ENCODE measurements around the gene SPATA17.

The SPATA17 gene

DNA sequence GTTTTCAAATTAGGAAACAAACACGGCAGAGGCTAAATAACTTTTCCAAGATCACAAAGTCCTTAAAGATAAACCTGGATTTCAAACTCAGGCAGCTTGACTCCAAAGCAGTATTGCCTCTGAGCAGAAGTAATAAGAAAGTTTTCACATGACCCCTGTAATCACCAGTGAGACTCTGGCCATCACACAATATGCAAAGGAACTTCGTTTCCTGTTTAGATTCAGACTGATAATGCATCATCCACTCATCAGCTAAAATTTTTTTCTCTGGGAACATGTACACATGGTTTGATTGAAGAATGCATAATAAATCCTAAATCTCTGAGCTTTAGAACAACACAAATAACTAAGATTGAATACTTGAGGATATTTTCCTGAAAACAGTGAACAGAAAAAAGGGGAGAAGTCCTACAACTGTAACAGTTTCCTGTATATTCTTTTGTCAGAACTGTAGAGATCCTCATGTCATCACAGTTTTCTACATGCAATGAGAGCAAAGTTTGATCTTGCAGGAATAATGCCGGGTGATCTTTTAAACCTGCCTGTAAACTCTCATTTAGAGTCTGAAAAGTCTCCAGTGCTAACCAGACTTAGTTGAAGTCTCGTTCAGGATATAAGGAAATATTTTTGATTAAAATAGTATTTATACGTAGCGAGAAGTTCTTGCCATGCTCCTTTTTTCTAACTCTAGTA is 225.3 kb downstream of the SPATA17 start:
- no peak for DNase-seq

GRCh38 chr1:217857061-217857460 is 225.9 kb downstream of the SPATA17 start:
- peak in 8 of 14 donors; percentile 1 to 36 (median 4) for DNase-seq

GRCh38 chr1:217861658-217862057 is 230.5 kb downstream of the SPATA17 start:
- no peak for DNase-seq

DNA sequence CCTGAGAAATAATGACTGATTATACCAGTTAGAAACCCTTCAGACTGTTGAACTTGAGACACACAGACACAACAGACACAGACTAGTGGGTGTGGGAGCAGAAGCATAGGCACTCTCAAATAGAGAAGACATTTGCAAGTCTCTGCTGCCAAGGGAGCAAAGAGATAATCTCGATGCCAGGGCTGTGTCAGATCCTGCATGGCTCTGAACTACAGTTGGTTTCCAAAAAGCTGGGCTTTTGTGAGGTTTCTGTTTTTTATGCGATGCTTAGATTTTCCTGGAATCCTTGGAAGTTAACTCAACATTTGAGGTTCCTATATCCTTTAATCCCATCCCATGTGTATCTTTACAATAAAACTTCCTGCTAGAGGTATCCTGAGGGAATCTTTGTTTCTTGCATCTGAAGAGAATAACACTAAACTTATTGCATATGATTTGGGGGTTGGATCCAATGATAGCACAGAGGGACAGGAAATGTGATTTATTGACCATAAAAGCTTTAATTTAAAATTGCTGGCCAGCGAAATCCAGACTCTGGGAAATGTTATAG is 236.4 kb downstream of the SPATA17 start:
- no peak for DNase-seq

DNA sequence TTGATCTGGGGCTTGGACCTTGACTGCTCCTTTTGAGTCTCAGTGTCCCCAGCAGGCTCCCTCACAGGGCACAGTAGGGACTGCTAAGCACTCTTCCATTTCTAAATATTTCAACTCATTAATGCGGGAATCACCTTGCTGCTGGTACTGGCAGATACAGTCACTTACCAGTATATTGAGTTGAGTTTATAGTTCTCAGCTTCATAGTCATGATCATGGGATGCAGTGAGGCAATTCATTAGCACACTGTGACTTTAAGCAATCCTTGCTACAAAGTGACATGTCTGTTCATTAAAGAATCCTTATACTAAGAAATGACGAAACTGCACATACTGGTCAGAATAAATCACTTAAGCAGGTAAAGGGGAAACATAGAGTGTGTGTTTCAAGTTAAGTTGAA is 240.8 kb downstream of the SPATA17 start:
- no peak for DNase-seq

DNA sequence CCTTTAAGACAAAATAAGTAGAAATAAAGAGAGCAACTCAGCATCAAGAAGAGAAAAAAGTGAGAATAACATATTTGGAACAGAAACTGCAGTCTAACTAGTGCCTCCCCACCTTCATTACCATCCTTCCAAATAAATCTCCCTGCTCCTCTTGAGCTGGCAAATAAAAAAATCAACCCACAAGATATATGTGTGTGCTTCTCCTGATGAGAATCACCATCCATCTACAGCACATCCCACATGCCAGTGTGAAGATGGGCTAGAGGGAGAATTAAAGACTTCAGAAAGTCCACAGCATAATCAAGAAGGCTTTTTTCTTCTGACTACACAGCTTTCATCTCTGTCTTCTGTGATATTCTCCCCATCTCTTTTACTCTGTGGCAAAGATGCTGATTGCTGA is 244.1 kb downstream of the SPATA17 start:
- no peak for DNase-seq

DNA sequence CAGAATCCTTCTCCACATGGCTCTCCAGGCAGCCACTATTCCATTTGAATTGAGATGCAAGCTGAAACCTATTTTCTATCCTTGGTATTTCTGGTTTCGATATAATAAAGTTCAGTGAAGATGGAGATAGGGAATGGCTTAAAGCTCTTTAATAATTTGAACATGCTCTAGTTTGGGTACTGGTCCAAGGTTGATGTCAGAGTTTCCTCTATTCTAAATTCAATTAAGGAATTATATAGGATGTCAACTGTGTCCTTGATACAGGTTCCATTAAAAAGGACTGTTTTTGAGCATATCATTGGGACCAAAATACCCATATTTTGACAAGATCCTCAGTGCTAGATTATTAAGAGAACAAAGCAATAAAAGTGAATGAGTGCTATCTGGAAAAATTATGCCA is 245.3 kb downstream of the SPATA17 start:
- no peak for DNase-seq

DNA sequence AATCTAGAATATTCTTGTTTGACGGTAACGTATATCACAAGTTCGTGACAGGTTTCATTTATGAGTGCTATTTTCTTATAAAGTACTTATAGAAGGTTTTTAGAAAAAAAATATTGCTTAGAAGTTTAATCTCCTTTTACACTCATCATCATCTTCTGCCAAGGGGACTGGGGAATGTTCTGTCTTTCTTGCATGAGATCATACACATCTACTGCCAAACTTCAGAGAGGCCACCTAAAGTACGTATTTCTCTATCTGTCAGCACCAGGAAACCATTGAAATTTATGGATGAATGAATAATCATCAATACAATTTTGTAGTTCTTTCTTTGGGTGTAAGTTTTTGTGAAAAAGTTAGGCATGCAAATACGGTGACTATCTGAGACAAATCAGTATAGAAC is 245.8 kb downstream of the SPATA17 start:
- DNase-seq = no peak

DNA sequence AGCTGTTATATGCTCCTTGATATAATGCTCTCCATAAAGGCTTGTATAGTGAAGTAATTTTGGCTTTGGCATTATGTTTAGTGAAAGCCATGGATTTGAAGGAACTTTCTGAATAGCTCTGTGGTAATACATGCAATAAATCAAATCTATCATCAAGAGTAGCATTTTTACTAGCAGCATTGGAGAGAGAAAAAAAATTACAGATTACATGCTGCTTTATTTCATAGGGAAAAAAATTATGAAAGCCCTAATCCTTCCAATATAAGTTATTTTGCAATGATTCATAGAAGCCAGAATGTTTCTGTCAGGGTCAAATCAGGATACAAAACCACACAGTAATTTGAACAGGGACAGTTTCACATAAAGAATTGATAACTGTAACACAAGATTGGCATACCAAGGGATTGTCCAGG is 250.0 kb downstream of the SPATA17 start:
- no peak for DNase-seq

DNA sequence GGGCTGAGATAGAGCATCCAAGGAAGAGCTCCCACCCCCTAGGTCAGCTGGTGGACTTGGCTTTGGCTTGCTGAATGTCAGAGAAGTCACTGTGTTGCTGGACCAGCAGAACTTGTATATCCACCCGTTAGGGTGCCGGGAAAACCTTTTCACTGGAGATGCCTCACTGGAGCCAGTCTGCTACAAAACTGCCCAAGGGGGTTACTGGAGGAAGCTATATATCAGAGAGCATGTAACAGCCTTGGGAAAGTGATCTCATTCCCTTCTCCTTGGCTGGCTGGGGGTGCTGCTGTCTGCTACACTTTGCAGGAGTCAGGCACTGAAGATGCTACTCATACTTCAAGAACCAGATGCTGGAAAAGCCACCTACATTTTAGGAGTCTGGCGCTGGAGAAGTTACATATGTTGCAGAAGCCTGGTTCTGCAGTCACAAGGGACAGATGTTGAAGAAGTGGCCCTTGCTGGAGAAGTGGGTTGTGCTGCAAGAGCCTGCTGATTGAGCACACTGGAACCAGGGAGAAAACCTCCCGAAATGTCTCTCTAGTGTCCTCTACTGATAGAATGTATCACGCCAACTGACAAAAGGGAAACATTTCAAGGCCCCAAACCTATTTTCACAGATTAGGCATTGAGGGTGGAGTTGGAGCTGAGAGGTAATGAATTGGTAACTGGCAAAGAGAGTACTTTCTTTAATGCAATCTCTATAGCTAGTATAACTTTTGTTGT is 250.6 kb downstream of the SPATA17 start:
- DNase-seq = no peak

GRCh38 chr1:217885181-217885580 is 254.0 kb downstream of the SPATA17 start:
- DNase-seq = no peak

DNA sequence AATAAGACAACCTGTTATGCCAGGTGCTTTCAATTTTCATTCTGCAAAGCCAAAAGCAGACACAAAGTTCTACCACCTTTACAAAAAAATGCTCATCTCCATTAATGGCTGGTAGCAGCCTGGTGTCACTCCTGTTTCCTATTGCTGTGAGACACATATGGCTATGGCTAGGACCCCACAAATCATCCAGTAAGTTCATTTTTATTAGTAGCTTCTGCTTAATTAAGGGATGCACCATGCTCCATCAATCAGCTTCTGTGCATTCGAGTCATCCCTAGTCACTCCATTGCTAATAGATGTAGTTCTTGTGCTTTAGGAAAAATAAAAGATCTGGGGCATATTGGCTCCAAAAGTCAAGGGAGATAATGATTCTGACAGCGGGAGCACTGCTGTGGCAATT is 257.2 kb downstream of the SPATA17 start:
- no peak for DNase-seq

DNA sequence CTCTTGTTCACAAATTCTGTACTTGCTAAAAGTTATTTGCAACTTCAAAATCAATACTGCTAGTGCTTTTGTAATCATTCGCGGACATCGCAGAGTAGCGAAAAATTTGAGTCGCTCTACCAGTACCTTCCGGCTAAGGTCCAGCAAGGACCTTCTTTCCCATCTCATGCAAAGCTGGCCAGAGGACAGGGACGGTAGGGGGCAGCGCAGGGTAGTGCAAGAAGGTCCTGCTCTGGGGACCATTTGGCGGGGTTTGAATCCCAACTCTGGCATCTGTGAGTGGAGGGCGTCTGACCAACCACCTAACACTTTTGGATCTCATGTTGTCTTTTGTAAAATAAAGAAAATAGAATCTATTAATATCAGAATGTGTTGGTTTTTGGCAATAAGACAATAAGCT is 258.3 kb downstream of the SPATA17 start:
- DNase-seq = no peak

- DNase-seq = no peak
Measured at GRCh38 chr1:217891966-217892365, 260.8 kb downstream of the SPATA17 start.

- DNase-seq = no peak
Measured at GRCh38 chr1:217892750-217893149, 261.6 kb downstream of the SPATA17 start.

GRCh38 chr1:217895841-217896240 is 264.7 kb downstream of the SPATA17 start:
- no peak for DNase-seq

DNA sequence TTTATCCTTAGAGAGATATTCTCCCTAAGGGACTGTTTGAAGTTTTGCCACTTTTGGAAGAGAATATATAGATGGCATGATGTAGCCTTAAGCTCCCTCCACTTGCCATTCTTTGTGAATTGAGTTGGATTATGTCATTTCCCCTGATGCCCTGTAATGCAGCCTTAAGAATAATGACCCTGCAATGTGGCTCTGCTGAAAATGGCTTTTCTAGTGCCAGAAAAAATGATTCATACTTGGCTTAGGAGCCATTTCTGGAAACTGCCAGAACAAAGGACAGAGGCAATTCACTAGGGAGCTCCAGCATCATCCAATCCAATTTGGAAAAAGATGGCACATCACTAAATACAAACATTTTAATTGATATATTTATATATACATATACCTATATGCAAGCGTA is 265.3 kb downstream of the SPATA17 start:
- no peak for DNase-seq

- DNase-seq = no peak
Measured at GRCh38 chr1:217897100-217897499, 266.0 kb downstream of the SPATA17 start.

DNA sequence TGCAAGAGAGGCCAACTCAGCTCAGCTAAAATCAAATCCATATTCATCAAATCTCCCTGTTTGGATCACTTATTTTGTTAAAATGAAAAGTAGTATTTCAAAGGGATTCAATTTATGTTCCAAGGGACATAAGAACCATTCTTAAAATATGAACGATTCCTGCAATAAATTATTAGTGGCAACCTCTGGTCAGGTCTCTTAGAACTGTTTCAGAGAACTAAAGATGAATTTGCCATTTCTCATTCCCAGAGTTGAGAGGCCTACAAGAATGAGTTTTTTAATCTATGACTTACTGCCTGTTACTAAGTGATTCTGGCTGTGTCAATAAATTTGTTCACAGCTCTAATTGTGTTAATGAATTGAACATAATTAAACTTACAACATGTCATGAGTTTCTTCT is 268.5 kb downstream of the SPATA17 start:
- DNase-seq = no peak

- DNase-seq = no peak
Measured at GRCh38 chr1:217907504-217907903, 276.4 kb downstream of the SPATA17 start.

DNA sequence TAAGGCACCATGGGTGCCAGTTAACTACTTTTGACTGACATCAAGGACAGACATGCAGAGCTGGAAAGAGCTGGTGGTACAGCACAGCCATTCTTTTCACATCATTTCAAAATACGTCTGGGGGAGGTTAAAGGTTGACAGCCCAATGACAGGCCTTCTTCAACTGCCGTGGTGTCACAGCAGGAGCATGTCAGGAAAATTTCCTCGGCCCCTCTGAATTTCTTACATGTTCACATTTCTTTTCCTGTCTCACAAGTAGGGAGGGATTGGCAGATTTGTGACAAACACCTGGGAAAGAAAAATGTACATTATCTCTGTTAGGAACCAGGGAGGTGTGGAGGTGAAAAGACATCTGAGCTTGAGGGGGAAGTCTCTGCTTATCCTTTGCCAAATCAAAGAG is 279.1 kb downstream of the SPATA17 start:
- no peak for DNase-seq

DNA sequence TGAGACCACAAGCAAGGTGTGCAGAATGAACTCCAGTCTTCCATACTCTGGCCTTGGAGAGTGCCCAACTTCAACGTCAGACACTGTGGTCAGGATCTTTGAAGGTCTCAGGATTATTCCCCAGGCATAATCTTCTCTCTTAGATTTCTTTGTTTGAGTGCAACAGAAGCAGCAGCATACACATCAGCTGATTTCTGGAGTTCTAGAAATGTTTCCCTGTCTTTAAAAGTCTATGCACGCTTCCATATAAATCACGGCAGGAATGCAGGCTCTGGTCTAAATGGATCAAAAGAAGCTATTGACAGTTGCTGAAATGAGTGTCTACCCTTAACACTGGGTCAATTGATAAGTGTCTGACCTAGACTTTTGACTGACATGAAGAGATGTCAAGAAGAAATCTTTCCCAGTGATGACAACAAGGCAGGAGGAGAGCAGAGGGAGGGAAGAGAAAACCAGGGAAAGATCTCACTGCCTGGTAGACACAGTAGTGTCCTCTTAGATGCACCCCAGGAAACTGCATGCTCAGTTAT is 279.7 kb downstream of the SPATA17 start:
- DNase-seq = no peak

GRCh38 chr1:217911908-217912307 is 280.8 kb downstream of the SPATA17 start:
- no peak for DNase-seq
